BLaER1 (cell line): Measurements from ENCODE around the gene TSLP.

Experiments
- H3K27ac ChIP-seq: shearing (Covaris generic); formaldehyde crosslinking; 2 replicates; pipeline ENCODE4 v1.8.1; 2022
- H3K27me3 ChIP-seq: shearing (Covaris generic); formaldehyde crosslinking; 2 replicates; pipeline ENCODE4 v1.8.1; 2022
- H3K36me3 ChIP-seq: shearing (Covaris generic); formaldehyde crosslinking; 2 replicates; pipeline ENCODE4 v1.8.1; 2022
- H3K4me1 ChIP-seq: shearing (Covaris generic); formaldehyde crosslinking; 2 replicates; pipeline ENCODE4 v1.8.1; 2022
- H3K4me2 ChIP-seq: shearing (Covaris generic); formaldehyde crosslinking; 2 replicates; pipeline ENCODE4 v1.8.1; 2022
- H3K4me3 ChIP-seq: shearing (Covaris generic); formaldehyde crosslinking; 2 replicates; pipeline ENCODE4 v1.8.1; 2022
- H3K9ac ChIP-seq: shearing (Covaris generic); formaldehyde crosslinking; 2 replicates; pipeline ENCODE4 v1.8.1; 2022
- H3K9me3 ChIP-seq: shearing (Covaris generic); formaldehyde crosslinking; 2 replicates; pipeline ENCODE4 v1.8.1; 2022
- H4K20me1 ChIP-seq: shearing (Covaris generic); formaldehyde crosslinking; 2 replicates; pipeline ENCODE4 v1.8.1; 2022
- Cebpa-rat ChIP-seq: shearing (Covaris generic); IDR thresholded peaks from 2 replicates; pipeline ENCODE4 v1.8.1; 2022

Gene TSLP

DNA sequence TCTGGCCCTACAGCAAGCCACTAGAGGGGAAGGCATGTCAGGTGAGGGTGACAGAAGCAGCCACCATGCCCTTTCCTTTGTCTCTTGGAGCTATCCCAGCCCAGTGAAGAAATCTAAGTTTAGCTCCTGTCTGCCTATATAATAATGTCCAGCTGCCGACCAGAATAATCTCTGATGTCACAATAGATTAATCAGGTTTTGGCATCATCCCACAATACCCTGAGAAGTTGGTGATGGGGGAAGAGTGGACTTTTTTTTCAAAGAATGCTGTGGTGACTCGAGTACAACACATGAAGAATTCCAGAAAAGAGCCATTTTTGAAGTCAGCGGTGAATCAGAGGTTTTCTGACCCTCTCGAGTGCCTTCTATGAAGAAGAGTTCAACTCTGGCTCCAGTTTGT lies 1.7 kb upstream of the TSLP start:
- H3K4me1 ChIP-seq = peaks cover 27% of the 10 kb centered on the region
- no peaks in the 10 kb centered on the region for H3K27me3 ChIP-seq
- no peaks in the 10 kb centered on the region for H3K36me3 ChIP-seq
- H3K4me2 ChIP-seq = no peak overlapping the region
- no peak overlapping the region for H3K27ac ChIP-seq
- no peaks in the 10 kb centered on the region for H4K20me1 ChIP-seq
- no peaks in the 10 kb centered on the region for H3K9me3 ChIP-seq
- TF ChIP-seq Cebpa-rat = no peak
- no peak overlapping the region for H3K9ac ChIP-seq
- no peak overlapping the region for H3K4me3 ChIP-seq

DNA sequence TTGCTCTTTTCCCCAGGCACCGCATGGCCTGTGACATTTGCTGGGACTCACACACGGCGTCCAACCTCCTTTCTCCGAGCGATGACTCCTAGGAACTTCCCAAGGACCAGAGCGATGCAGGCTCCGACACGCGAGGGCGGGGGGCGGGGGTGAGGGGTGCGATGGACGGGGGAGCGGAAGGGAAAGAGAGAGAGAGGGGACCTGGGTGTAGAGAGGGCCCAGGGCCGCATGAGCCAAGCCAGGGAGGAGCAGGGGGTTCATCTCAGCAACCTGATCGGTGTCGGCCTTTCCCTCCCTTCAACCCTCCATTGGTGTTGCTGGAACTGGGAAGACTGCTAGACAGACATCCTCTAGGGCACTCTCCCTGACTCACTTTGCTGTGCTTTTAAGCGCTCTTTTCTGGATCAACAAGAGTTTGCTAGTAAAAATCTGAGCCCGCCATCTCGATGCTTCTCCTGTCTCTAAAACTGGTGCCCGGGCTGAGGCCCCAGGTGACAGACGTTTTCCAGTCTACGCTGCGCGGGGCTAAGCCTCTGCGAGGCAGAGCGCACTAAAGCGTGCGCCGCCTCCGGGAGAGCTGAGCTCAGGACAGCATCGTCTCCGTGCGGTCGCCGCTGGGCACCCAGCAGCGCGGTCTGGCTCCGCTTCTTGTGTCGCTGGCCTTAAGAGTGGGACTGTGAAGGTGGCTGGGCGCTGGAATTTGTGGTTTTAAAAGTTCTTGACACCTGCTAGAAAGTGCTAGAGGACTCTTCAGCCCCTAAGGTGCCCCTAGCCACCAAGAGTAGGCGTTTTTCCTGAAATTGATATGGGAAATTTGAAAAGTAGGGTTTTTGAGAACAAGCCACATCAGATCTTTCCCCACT lies 1.0 kb upstream of the TSLP start:
- Histone ChIP-seq H3K9me3 (no peaks in the 10 kb centered on the region), H3K36me3 (no peaks in the 10 kb centered on the region), H3K4me3 (no peak overlapping the region), H3K4me2 (no peak overlapping the region), H3K4me1 (peaks cover 27% of the 10 kb centered on the region), H3K27me3 (no peaks in the 10 kb centered on the region), H3K9ac (no peak overlapping the region), H4K20me1 (no peaks in the 10 kb centered on the region), H3K27ac (no peak overlapping the region)
- TF ChIP-seq Cebpa-rat = no peak

DNA sequence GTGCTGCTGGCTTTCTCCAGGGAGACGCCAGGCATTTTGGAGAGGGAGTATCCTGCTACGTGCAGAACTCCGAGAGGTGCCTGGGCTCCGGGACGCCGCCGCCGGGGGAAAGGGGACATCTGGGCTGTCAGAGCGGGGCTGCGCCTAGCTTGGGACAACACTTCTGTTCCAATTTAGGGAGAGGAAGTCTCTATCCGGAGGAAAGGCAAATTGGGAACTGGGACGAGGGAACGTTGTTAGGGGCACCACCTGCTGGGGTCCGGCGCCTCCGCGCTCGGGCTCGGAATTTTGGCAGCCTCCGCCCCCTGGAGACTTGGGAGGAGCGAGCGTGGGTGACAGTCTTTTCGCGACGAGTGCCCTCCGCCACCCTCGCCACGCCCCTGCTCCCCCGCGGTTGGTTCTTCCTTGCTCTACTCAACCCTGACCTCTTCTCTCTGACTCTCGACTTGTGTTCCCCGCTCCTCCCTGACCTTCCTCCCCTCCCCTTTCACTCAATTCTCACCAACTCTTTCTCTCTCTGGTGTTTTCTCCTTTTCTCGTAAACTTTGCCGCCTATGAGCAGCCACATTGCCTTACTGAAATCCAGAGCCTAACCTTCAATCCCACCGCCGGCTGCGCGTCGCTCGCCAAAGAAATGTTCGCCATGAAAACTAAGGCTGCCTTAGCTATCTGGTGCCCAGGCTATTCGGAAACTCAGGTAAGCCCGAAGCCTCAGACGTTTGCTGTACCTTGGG lies 1.6 kb downstream of the TSLP start:
- Histone ChIP-seq H3K4me1 (peaks cover 15% of the 10 kb centered on the region), H3K36me3 (no peaks in the 10 kb centered on the region), H4K20me1 (no peaks in the 10 kb centered on the region), H3K4me3 (peak overlapping the region; percentile 66), H3K27me3 (no peaks in the 10 kb centered on the region), H3K9me3 (no peaks in the 10 kb centered on the region), H3K9ac (peak overlapping the region; percentile 8; the same call in 1 of the 2 replicates), H3K27ac (no peak overlapping the region), H3K4me2 (peak overlapping the region; percentile 76)
- no peak for TF ChIP-seq Cebpa-rat

DNA sequence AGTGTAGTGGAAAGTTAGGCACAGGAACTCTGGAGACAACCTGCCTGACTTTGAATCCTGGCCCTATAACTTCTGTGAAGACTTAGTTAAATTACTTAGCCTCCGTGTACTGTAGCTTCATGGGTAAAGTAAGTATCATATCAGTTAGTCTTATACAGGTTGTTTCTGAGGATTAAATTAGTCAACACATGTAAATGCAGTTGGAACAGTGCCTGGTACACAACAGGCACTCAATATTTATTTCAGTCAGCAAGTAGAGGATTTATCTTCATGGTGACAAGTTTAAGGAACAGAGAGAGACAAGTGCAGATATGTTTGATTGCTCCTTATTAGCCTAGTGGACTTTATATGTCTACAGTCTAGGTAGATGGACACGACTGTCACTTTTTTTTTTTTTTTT lies 2.7 kb downstream of the TSLP start:
- H3K9ac ChIP-seq = no peak overlapping the region
- H3K4me3 ChIP-seq = no peak overlapping the region
- peak overlapping the region; percentile 76; the same call in 1 of the 2 replicates for H3K4me2 ChIP-seq
- no peak overlapping the region for H3K27ac ChIP-seq
- H3K4me1 ChIP-seq = peaks cover 15% of the 10 kb centered on the region
- H3K27me3 ChIP-seq = no peaks in the 10 kb centered on the region
- no peaks in the 10 kb centered on the region for H4K20me1 ChIP-seq
- no peak for TF ChIP-seq Cebpa-rat
- H3K36me3 ChIP-seq = no peaks in the 10 kb centered on the region
- no peaks in the 10 kb centered on the region for H3K9me3 ChIP-seq

DNA sequence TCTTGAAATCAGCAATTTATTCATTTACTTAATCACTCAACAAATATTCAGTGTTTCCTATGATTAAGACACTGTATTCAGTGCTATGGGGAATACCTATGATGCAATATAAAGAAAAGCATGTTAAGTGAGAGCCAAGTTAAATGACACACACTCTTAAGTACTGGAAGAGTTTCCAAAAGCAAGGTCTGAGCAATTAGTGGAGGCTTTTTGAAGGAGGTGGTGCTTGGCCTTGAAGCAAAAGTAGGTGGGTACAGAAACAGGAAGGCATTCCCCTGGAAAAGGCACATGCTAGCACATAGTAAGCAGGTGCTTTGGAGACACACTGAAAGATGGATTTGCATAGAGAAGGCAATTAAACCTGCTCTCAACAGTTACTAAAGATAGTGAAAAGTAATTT lies 4.0 kb downstream of the TSLP start:
- Histone ChIP-seq H3K27me3 (no peaks in the 10 kb centered on the region), H3K4me2 (no peak overlapping the region)

DNA sequence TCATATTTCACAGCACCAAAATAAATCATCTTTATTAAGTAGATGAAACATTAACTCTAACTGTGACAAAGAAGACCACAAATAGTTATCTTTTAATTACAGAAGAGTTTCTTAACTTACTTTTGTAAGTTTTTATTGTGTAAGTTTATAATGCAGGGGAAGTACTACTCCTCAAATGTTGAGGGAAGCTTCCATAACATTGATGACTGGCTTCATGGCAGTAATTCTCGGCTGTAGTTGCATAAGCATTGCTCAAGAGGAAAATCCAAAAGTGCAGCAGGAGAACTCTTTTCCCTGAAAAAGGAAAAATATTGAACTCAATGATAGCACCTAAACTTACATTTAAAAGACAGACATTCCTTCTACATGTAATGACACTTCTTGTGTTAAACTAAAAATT lies 4.6 kb downstream of the TSLP start:
- no peaks in the 10 kb centered on the region for H3K9me3 ChIP-seq
- H3K4me2 ChIP-seq = no peak overlapping the region
- TF ChIP-seq Cebpa-rat = no peak
- H3K27ac ChIP-seq = no peak overlapping the region
- H3K9ac ChIP-seq = no peak overlapping the region
- H3K4me3 ChIP-seq = no peak overlapping the region
- peaks cover 15% of the 10 kb centered on the region for H3K4me1 ChIP-seq
- no peaks in the 10 kb centered on the region for H3K27me3 ChIP-seq
- no peaks in the 10 kb centered on the region for H4K20me1 ChIP-seq
- H3K36me3 ChIP-seq = no peaks in the 10 kb centered on the region

More for the DNA sequence above, 4.0 kb downstream of the TSLP start:
- Histone ChIP-seq H3K4me3 (no peak overlapping the region), H4K20me1 (no peaks in the 10 kb centered on the region), H3K9me3 (no peaks in the 10 kb centered on the region), H3K27ac (no peak overlapping the region), H3K9ac (no peak overlapping the region), H3K4me1 (peaks cover 15% of the 10 kb centered on the region), H3K36me3 (no peaks in the 10 kb centered on the region)
- TF ChIP-seq Cebpa-rat = no peak

DNA sequence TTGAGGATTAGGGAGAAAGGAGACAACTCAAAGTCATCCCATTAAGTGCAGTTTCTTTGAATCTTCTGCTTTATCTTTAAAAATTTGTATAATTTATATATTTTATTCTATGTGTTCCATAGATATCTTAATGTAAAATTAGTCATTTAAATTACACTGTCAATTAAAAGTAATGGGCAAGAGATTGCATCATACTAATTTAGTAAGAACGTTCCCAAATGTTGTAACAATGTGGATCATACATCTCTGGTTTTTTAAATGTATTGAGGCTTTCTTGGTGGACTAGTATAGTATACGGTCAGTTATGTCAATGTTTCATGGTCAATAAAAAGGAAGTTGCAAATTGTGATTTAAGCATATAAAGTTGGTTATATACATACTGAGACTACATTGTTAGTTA lies 6.2 kb downstream of the TSLP start:
- H3K4me1 ChIP-seq = peaks cover 11% of the 10 kb centered on the region
- TF ChIP-seq Cebpa-rat = no peak

DNA sequence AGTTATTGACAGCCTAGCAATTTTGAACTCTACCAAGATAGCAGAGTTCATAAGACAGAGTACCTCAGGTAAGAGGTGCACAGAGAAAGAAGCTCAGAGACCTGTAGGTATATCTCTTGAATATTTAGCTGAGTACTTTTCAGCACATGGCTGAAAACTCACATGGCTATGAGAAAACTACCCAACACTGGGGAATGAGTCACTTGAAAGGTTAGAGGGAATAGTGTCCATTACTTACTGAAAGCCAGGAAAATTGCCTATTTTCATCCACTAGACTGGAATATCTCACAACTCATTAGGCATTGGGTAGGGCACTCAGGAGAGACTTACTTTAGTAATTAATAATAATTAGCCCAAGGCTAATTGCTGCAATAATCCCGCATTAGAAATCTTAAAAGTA lies 8.3 kb downstream of the TSLP start:
- no peak for TF ChIP-seq Cebpa-rat
- H3K4me2 ChIP-seq = no peak overlapping the region
- no peaks in the 10 kb centered on the region for H3K9me3 ChIP-seq
- H3K27ac ChIP-seq = no peak overlapping the region
- H3K27me3 ChIP-seq = no peaks in the 10 kb centered on the region
- H3K4me1 ChIP-seq = peaks cover 9% of the 10 kb centered on the region
- no peak overlapping the region for H3K4me3 ChIP-seq
- H3K9ac ChIP-seq = no peak overlapping the region
- H4K20me1 ChIP-seq = no peaks in the 10 kb centered on the region
- H3K36me3 ChIP-seq = no peaks in the 10 kb centered on the region

More for the DNA sequence above, 6.2 kb downstream of the TSLP start:
- H3K4me3 ChIP-seq = no peak overlapping the region
- no peak overlapping the region for H3K27ac ChIP-seq
- H3K27me3 ChIP-seq = no peaks in the 10 kb centered on the region
- H3K9me3 ChIP-seq = no peaks in the 10 kb centered on the region
- H3K9ac ChIP-seq = no peak overlapping the region
- H3K36me3 ChIP-seq = no peaks in the 10 kb centered on the region
- no peaks in the 10 kb centered on the region for H4K20me1 ChIP-seq
- no peak overlapping the region for H3K4me2 ChIP-seq

DNA sequence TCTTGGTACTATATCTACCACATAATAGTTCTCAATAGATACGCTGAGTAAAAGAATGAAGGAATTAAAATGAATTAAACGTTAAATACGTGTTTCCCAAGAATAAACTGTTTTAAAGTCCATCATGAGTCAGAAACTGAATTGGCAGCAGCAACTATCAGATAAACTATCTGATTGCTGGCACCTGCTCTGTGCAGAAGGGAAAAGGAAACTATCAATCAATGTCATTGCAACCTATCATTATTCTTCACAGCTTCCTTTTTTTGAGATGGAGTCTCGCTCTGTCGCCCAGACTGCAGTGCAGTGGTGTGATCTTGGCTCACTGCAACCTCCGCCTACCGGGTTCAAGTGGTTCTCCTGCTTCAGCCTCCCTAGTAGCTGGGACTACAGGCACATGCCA lies 11.8 kb downstream of the TSLP start:
- peaks cover 9% of the 10 kb centered on the region for H3K4me1 ChIP-seq
- H4K20me1 ChIP-seq = no peaks in the 10 kb centered on the region
- H3K27me3 ChIP-seq = no peaks in the 10 kb centered on the region
- no peaks in the 10 kb centered on the region for H3K36me3 ChIP-seq
- H3K27ac ChIP-seq = no peak overlapping the region
- H3K4me3 ChIP-seq = no peak overlapping the region
- no peaks in the 10 kb centered on the region for H3K9me3 ChIP-seq
- H3K9ac ChIP-seq = no peak overlapping the region
- peak overlapping the region; percentile 43 for H3K4me2 ChIP-seq
- no peak for TF ChIP-seq Cebpa-rat

DNA sequence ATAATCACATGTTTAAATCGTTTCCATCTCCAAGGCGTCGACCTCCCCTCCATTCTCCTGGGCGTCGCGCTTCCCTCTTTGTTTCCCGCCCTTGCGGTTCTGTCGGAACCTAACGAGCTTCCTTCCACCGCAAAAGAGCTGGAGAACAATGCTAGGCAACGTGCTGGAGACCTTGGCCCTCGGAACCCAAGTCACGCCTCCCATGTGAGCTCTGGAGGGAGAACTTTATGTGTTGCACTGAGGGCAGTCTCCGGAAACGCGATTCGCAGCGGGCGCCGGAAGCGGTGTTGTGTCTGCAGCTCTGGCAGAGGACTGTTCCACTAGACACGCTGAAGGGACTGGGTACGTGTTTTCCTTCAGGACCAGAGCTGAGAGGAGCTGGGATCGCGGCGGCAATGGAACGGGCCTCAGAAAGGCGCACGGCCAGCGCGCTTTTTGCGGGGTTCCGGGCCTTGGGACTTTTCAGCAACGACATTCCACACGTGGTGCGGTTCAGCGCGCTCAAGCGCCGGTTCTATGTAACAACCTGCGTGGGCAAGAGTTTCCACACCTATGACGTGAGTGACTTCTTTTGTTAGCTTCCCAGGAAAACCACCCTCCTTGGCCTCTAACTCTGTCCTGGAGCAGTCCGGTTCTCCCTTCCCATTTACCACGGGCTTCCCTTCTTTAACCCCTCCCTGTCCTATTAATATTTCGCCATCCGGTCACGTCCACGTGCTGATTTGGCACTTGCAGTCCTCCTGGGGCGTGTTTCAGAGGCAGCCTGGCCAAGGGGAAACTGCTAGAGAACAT lies 20.7 kb downstream of the TSLP start, which contains the start of gene WDR36:
TSS of gene WDR36 (plus strand) at position 287 of the 792 bp plus-strand sequence. CDS start at position 396, 109 bp downstream.
- H3K36me3 ChIP-seq = peaks cover 25% of the 10 kb centered on the region
- no peaks in the 10 kb centered on the region for H3K27me3 ChIP-seq
- peak within 1 kb of the TSS; percentile 95 for H3K4me3 ChIP-seq
- H4K20me1 ChIP-seq = peaks cover 43% of the 10 kb centered on the region
- H3K27ac ChIP-seq = peak within 1 kb of the TSS; percentile 89
- H3K9ac ChIP-seq = peak within 1 kb of the TSS; percentile 89
- H3K4me1 ChIP-seq = peaks cover 18% of the 10 kb centered on the region
- H3K9me3 ChIP-seq = no peaks in the 10 kb centered on the region
- TF ChIP-seq Cebpa-rat = no peak
- H3K4me2 ChIP-seq = peak within 1 kb of the TSS; percentile 97
